HK-2 (cell line): ENCODE measurements around the gene EVPL.
"Not testable (repeated sequence)": the region's sequence is repeated elsewhere in the genome, so short reads cannot be mapped to it uniquely, and the experiment has no call there.

ENCODE experiments used
- DNase-seq: peaks from one replicate; pipeline ENCODE4 v3.0.0-alpha.2; 2018; ENCODE audit not compliant: unreplicated experiment

The EVPL gene

GRCh38 chr17:75996665-75997590 is 30.2 kb downstream of the EVPL start:
- DNase-seq: peak; percentile 75

- no peak for DNase-seq
These were observed 31.7 kb downstream of the EVPL start for GRCh38 chr17:75995385-75995925.

GRCh38 chr17:75994802-75995370 is 32.2 kb downstream of the EVPL start:
- no peak for DNase-seq

- DNase-seq: no peak
These were observed 35.7 kb downstream of the EVPL start for GRCh38 chr17:75991396-75991795.

- no peak for DNase-seq
These were observed 40.1 kb downstream of the EVPL start for GRCh38 chr17:75987041-75987440.

GRCh38 chr17:75985986-75986385 is 41.1 kb downstream of the EVPL start:
- no peak for DNase-seq

- no peak for DNase-seq
These were observed 43.5 kb downstream of the EVPL start for GRCh38 chr17:75983501-75984181.

GRCh38 chr17:75981019-75981615 is 46.0 kb downstream of the EVPL start:
- no peak for DNase-seq

- peak; percentile 38 for DNase-seq
These were observed 46.7 kb downstream of the EVPL start for GRCh38 chr17:75980188-75981018.

- DNase-seq: no peak
These were observed 47.4 kb downstream of the EVPL start for GRCh38 chr17:75979705-75980187.

GRCh38 chr17:75978938-75979704 is 48.0 kb downstream of the EVPL start, which contains the start of the genes ACOX1 and TEN1:
Gene ACOX1 (minus strand): TSS chr17:75979166. CDS start chr17:75979073, 93 bp downstream.
Gene TEN1 (plus strand): TSS chr17:75979240. CDS start chr17:75986193, 6,953 bp downstream.
- DNase-seq: peak; percentile 97

GRCh38 chr17:75976175-75976848 is 50.8 kb downstream of the EVPL start:
- no peak for DNase-seq

- no peak for DNase-seq
These were observed 51.3 kb downstream of the EVPL start for GRCh38 chr17:75975757-75976174.

- DNase-seq: not testable (repeated sequence)
These were observed 51.9 kb downstream of the EVPL start for GRCh38 chr17:75975187-75975586.

- DNase-seq: no peak
These were observed 56.5 kb downstream of the EVPL start for GRCh38 chr17:75970626-75971025.

GRCh38 chr17:75970011-75970523 is 57.0 kb downstream of the EVPL start:
- no peak for DNase-seq

- not testable (repeated sequence) for DNase-seq
These were observed 58.1 kb downstream of the EVPL start for GRCh38 chr17:75969044-75969443.

- no peak for DNase-seq
These were observed 61.6 kb downstream of the EVPL start for GRCh38 chr17:75965468-75965867.
